K562 (cell line): Measurements from ENCODE around the gene SCNN1A. TPM values are rescaled to one million over a fixed set of nuclear protein-coding genes. Genes with fewer than 3 reads are reported as not detected.

Experiments
- ATAC-seq: fragments of 200-7000 bp; cut with Tn5 transposase; 3 replicates; pipeline ENCODE4 v1.9.1; 2020; ENCODE audit warnings: moderate library complexity
- BruUV-seq: library from RNA; stranded (reverse); fragments of 400-500 nt; replicated peaks from 2 replicates; lab custom pipeline; 2021; lab: Mats Ljungman, UMichigan
- CTCF ChIA-PET: fragments of 300-600 bp; formaldehyde crosslinking; extraction: SDS; loops from one replicate; lab custom pipeline; 2021; ENCODE audit warnings: low intra/inter-chr PET ratio; lab: Yijun Ruan, JAX
- POLR2A ChIA-PET: fragments of 300-600, 350-650 bp; sonication (Branson Sonifier 250); formaldehyde crosslinking; extraction: SDS; loops from one replicate; lab custom pipeline; 2021; ENCODE audit warnings: antibody characterized with exemption, inconsistent platforms; lab: Yijun Ruan, JAX
- DNase-seq, 4 experiments: peaks; one replicate each; pipeline versions ENCODE4 v3.0.0 to v3.0.0-alpha.2; 2011 to 2018; ENCODE audit warnings: low spot score in 3 of 4, mixed read lengths in 3 of 4; ENCODE audit errors: extremely low read depth in 1 of 4
- FAIRE-seq: peaks from 2 replicates; lab custom pipeline; 2011; peaks lifted over from hg19 to GRCh38; lab: Jason Lieb, UNC
- H2AFZ ChIP-seq: 2 replicates; pipeline ENCODE4 v1.6.0; 2011; ENCODE audit warnings: low read depth, low read length, control low read depth, inconsistent platforms
- H3K27ac ChIP-seq: fragments of 200-600 bp; 3 replicates; pipeline ENCODE4 v1.8.0; 2011; ENCODE audit warnings: low read depth, mild to moderate bottlenecking, control low read depth, inconsistent platforms, low read length, moderate library complexity, mixed read lengths; ENCODE audit errors: extremely low read depth
- H3K27me3 ChIP-seq, 2 experiments: fragments of 300-600 bp in 1 of 2; 2 replicates in 1 of 2; 3 replicates in 1 of 2; pipeline versions ENCODE4 v1.6.0 to v1.8.0; 2011; ENCODE audit warnings: inconsistent platforms in 2 of 2, low read length in 2 of 2, mild to moderate bottlenecking in 1 of 2, mixed read lengths in 1 of 2, moderate library complexity in 1 of 2; ENCODE audit not compliant: control insufficient read depth in 2 of 2, insufficient read depth in 2 of 2
- H3K36me3 ChIP-seq: fragments of 300-600 bp; 3 replicates; pipeline ENCODE4 v1.8.0; 2011; ENCODE audit warnings: mild to moderate bottlenecking, low read length, inconsistent platforms; ENCODE audit not compliant: control insufficient read depth, insufficient read depth
- H3K4me1 ChIP-seq, 2 experiments: fragments of 200-600 bp in 1 of 2; replicated peaks in 1 of 2; 2 replicates in 1 of 2; 3 replicates in 1 of 2; pipeline versions ENCODE4 v1.5.1 to v1.8.0; 2011; ENCODE audit warnings: inconsistent platforms in 2 of 2, low read length in 2 of 2, mild to moderate bottlenecking in 1 of 2, mixed read lengths in 1 of 2, moderate library complexity in 1 of 2; ENCODE audit not compliant: control insufficient read depth in 2 of 2, insufficient read depth in 2 of 2
- H3K4me2 ChIP-seq: 2 replicates; pipeline ENCODE4 v1.6.1; 2011; ENCODE audit warnings: low read length, control low read depth, inconsistent platforms, mixed read lengths; ENCODE audit not compliant: insufficient read depth
- H3K4me3 ChIP-seq: fragments of 200-600 bp; sonication (generic), shearing (Covaris generic); 2 replicates; pipeline ENCODE4 v1.5.1; 2016; ENCODE audit warnings: control low read depth, inconsistent platforms
- H3K79me2 ChIP-seq: fragments of 200-600 bp; 3 replicates; pipeline ENCODE4 v1.8.0; 2011; ENCODE audit warnings: low read length, inconsistent platforms; ENCODE audit not compliant: control insufficient read depth, insufficient read depth
- H3K9ac ChIP-seq, 2 experiments: 2 replicates each; pipeline versions ENCODE4 v1.6.0 to v1.6.1; 2011; ENCODE audit warnings: low read depth in 2 of 2, low read length in 2 of 2, control low read depth in 1 of 2, inconsistent platforms in 1 of 2, mild to moderate bottlenecking in 1 of 2, mixed read lengths in 1 of 2; ENCODE audit not compliant: insufficient read depth in 1 of 2
- H3K9me1 ChIP-seq: one replicate; pipeline ENCODE4 v1.6.0; 2011; ENCODE audit warnings: inconsistent platforms, mild to moderate bottlenecking, low read length, moderate library complexity; ENCODE audit not compliant: control insufficient read depth, insufficient read depth
- H3K9me3 ChIP-seq: replicated peaks from 2 replicates; pipeline ENCODE4 v1.5.1; 2011; ENCODE audit warnings: low read depth, low read length, inconsistent platforms; ENCODE audit not compliant: control insufficient read depth, insufficient read depth
- H4K20me1 ChIP-seq: replicated peaks from 2 replicates; pipeline ENCODE4 v1.6.1; 2011; ENCODE audit warnings: low read length, inconsistent platforms, mixed read lengths; ENCODE audit not compliant: control insufficient read depth, insufficient read depth
- CEBPB ChIP-seq: fragments of 450-650 bp; IDR thresholded peaks from 2 replicates; pipeline ENCODE4 v1.6.1; 2016; ENCODE audit warnings: missing genetic modification characterization, missing compliant biosample characterization
- CTBP1 ChIP-seq: fragments of 450-650 bp; IDR thresholded peaks from 2 replicates; pipeline ENCODE4 v1.6.1; 2016; ENCODE audit warnings: borderline replicate concordance
- GATAD2A ChIP-seq: fragments of 450-650 bp; IDR thresholded peaks from 2 replicates; pipeline ENCODE4 v1.6.1; 2017
- GATAD2B ChIP-seq: fragments of 450-650 bp; IDR thresholded peaks from 2 replicates; pipeline ENCODE4 v1.6.1; 2017; ENCODE audit warnings: mild to moderate bottlenecking, borderline replicate concordance
- HDAC3 ChIP-seq: fragments of 450-650 bp; IDR thresholded peaks from 2 replicates; pipeline ENCODE4 v1.6.1; 2018; ENCODE audit warnings: borderline replicate concordance, mild to moderate bottlenecking, moderate library complexity; ENCODE audit not compliant: partially characterized antibody
- KDM1A ChIP-seq, 2 experiments: fragments of 450-650 bp; IDR thresholded peaks; 2 replicates each; pipeline ENCODE4 v1.6.1; 2016; ENCODE audit warnings: mild to moderate bottlenecking in 2 of 2
- NCOR1 ChIP-seq: fragments of 450-650 bp; IDR thresholded peaks from 2 replicates; pipeline ENCODE4 v1.6.1; 2016; ENCODE audit warnings: mild to moderate bottlenecking, moderate library complexity
- PRPF4 ChIP-seq: fragments of 200-400 bp; formaldehyde crosslinking; IDR thresholded peaks from one replicate; pipeline ENCODE4 v1.6.1; 2017; ENCODE audit warnings: low read length, low read depth, mild to moderate bottlenecking; ENCODE audit not compliant: insufficient read depth, poor library complexity, severe bottlenecking
- SMARCA4 ChIP-seq: fragments of 450-650 bp; IDR thresholded peaks from 2 replicates; pipeline ENCODE4 v1.6.1; 2016
- ZNF592 ChIP-seq: fragments of 450-650 bp; IDR thresholded peaks from 2 replicates; pipeline ENCODE4 v1.6.1; 2017; ENCODE audit warnings: antibody characterized with exemption, mild to moderate bottlenecking
- WGBS: fragments of 100-300 bp; shearing (Covaris generic); methylation state at CpG from one replicate; pipeline ENCODE4 v1.1.6; 2016; ENCODE audit warnings: low coverage, mixed read lengths; ENCODE audit not compliant: insufficient coverage; ENCODE audit errors: missing lambda C conversion rate; 5-methylcytosine and 5-hydroxymethylcytosine counted together
- in situ Hi-C: fragments of 300-500 bp; cut with MboI; formaldehyde crosslinking; loops from 4 replicates; pipeline ENCODE4 v1.15.0; 2018; ENCODE audit warnings: inconsistent platforms, mixed read lengths
- intact Hi-C: fragments of 100-400 bp; cut with micrococcal nuclease; formaldehyde crosslinking; loops from 2 replicates; pipeline ENCODE4 v1.14.2; 2022
- polyA plus RNA-seq, 8 experiments: library from polyadenylated mRNA; depleted of rRNA in 4 of 8; stranded (reverse) in 5 of 8; unstranded in 3 of 8; fragments of >200 nt; fragmentation: Nextera tagmentation in 2 of 8; fragmentation: Illumina TruSeq in 1 of 8; extraction: Ambion mirVana in 2 of 8; extraction: Trizol in 1 of 8; gene quantifications; 2 replicates each; pipeline versions ENCODE4 v1.2.1 to v1.2.3, GENCODE V29; 2011 to 2014; ENCODE audit warnings: inconsistent platforms in 1 of 8, missing spikeins in 1 of 8
- total RNA-seq, 7 experiments: library from RNA; depleted of rRNA in 6 of 7; stranded (reverse); fragments of >200 nt in 6 of 7; fragmentation: Illumina TruSeq in 2 of 7; extraction: Trizol in 2 of 7; gene quantifications; 2 replicates each; pipeline versions ENCODE4 v1.2.1 to v1.2.3, GENCODE V29; 2011 to 2021; ENCODE audit warnings: low replicate concordance in 1 of 7

The SCNN1A gene
- total and polyA plus RNA-seq, 9 of the 15 experiments (the other 6 are each of a cell fraction or from before 2014, with no cell fraction given): 0.15 to 0.49 (median 0.32) TPM; not detected in 5

GRCh38 chr12:6343518-6343917, 31.8 kb downstream of the SCNN1A start:
- no peak for ATAC-seq
- POLR2A ChIA-PET: interaction anchor here (0.6 kb wide), 1 partner anchor 25 kb away, joined by 3 read pairs; no protein-coding TSS in a partner anchor
- no peak overlapping the region; the same call in 1 of the 2 replicates for H2AFZ ChIP-seq
- H3K27me3 ChIP-seq: peaks cover 0 to 17% of the 10 kb centered on the region in 2 experiments; a peak in 2 of 5 replicates
- peaks cover 4% of the 10 kb centered on the region; the same call in 2 of the 3 replicates for H3K36me3 ChIP-seq
- no TSS peak for BruUV-seq
- peak in 2 of 4 experiments; percentile 36 to 64 for DNase-seq
- H3K4me3 ChIP-seq: no peak overlapping the region
- no peaks in the 10 kb centered on the region for H3K9me3 ChIP-seq
- no peaks in the 10 kb centered on the region for H3K9me1 ChIP-seq
- H3K4me1 ChIP-seq: peaks cover 43 to 52% of the 10 kb centered on the region in 2 experiments
- H3K27ac ChIP-seq: no peak overlapping the region
- H4K20me1 ChIP-seq: peaks cover 11% of the 10 kb centered on the region; the same call in 1 of the 2 replicates
- TF ChIP-seq PRPF4 (no peak), CTBP1 (peak; percentile 33; the same call in 1 of the 2 replicates)
- intact Hi-C loops (no loop called here), in situ Hi-C loops (no loop called here)
- peak overlapping the region in 1 of 2 experiments; percentile 43; a peak in 1 of 4 replicates for H3K9ac ChIP-seq
- CTCF ChIA-PET: no interaction called here
- 26% methylated on average over 4 of the region's 5 CpGs for WGBS
- peak; percentile 82 for FAIRE-seq
- H3K79me2 ChIP-seq: peaks cover 35% of the 10 kb centered on the region
- H3K4me2 ChIP-seq: no peak overlapping the region

GRCh38 chr12:6342140-6342889, 33.0 kb downstream of the SCNN1A start:
- Histone ChIP-seq H4K20me1 (peaks cover 11% of the 10 kb centered on the region; the same call in 1 of the 2 replicates), H3K9me3 (no peaks in the 10 kb centered on the region), H3K4me3 (peak overlapping the region; percentile 81), H3K4me1 (peaks cover 45 to 61% of the 10 kb centered on the region in 2 experiments), H2AFZ (peak overlapping the region; percentile 49), H3K9ac (peak overlapping the region; percentile 93 to 98; a peak in 3 of 4 replicates), H3K79me2 (peaks cover 47% of the 10 kb centered on the region), H3K4me2 (peak overlapping the region; percentile 88), H3K9me1 (no peaks in the 10 kb centered on the region), H3K27ac (peak overlapping the region; percentile 96), H3K36me3 (peaks cover 7% of the 10 kb centered on the region; the same call in 2 of the 3 replicates), H3K27me3 (peaks cover 0 to 7% of the 10 kb centered on the region in 2 experiments; a peak in 2 of 5 replicates)
- DNase-seq (no peak), FAIRE-seq (peak; percentile 6), ATAC-seq (no peak)
- in situ Hi-C loops: no loop called here
- POLR2A ChIA-PET: interaction anchor here (0.6 to 0.9 kb wide), 5 partner anchors 10 to 1446 kb away, joined by 3 read pairs; no protein-coding TSS in a partner anchor
- WGBS: 19% methylated on average over 6 of the region's 7 CpGs
- intact Hi-C loops: no loop called here
- no TSS peak for BruUV-seq
- CTCF ChIA-PET: no interaction called here
- TF ChIP-seq KDM1A (IDR thresholded peaks at IDR 0.05): peak in 1 of 2 experiments; percentile 38; a peak in 2 of 4 replicates
- peak; percentile 81; the same call in 1 of the 2 replicates for TF ChIP-seq GATAD2A
- TF ChIP-seq HDAC3: peak; percentile 21
- peak; percentile 53; the same call in 1 of the 2 replicates for TF ChIP-seq NCOR1
- peak; percentile 83 for TF ChIP-seq CEBPB
- 0 out of 2 replicates have a peak, but pooled peaks have one; percentile 30 for TF ChIP-seq GATAD2B
- 0 out of 2 replicates have a peak, but pooled peaks have one; percentile 48 for TF ChIP-seq SMARCA4
- 0 out of 2 replicates have a peak, but pooled peaks have one; percentile 56 for TF ChIP-seq ZNF592
